Kidney glomerular epithelial cell (primary cell): ENCODE results near the gene BARHL2.
A peak's percentile ranks its signal among the peaks of the same experiment; 100 is the strongest.

ENCODE experiments used
- DNase-seq: peaks from one replicate; lab custom pipeline; 2025; lab: John Stamatoyannopoulos, UW

BARHL2 gene

DNA sequence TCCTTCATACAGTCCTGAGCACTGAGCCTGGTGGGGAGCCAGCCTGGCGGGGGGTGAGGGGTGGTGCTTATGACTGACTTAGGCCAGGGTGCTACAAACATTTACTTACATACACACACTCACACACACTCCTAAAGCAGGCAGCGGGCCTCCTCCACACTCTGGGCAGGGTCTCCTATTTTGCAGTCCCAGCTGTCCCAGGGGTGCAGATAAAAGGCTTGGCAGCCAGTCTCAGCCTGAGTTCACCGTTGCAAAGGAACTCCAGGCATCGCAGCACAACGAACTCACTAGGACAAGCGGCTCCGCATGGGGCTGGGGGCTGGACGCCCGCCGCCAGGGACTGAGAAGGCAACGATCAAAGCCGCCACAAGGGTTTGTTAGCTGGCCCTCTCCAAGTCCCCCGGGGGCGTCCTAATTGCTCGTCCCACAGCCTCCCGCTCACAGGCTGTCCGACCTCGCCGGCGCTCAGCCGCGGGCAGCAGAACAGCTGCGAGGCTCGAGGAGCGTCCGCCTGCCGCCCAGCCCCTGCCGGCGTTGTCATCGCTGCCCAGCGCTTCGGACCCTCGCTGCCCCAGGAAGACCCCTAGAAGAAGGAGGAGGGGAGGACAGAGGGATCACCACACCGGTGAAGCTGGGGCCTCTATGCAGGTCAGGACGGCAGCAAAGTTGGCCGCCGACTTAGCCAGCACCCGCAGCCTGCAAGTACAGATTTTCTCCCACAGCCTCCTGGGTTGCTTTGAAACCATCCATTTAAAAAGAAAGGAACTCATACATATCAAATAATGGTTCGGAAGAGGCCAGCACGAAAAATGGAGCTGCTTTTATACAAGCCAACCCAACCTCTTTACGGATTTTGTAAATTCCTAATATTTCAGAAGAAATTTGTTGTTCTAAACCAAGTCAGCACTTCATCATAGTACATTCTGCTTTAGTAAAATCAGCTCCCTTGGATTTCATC lies 6.2 kb downstream of the BARHL2 start:
- no peak for DNase-seq

DNA sequence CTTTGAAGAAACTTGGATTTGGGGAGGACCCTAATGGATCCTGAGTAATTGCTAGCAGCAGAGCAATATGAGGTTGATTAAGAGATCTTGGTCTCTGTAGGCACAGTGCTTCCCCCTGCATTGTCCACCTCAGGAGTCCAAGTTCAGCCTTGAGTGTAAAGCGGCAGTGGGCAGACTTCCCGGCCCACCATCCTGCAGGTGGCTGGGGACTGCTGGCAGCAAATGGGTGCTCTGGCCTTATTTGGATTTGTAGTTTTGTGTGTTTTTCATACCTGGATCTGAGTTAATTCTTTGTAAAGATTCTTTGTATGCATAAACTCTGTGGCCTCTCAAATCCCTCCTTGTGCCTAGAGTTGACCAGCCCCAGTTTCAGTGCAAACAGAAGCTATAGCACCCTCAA lies 7.6 kb downstream of the BARHL2 start:
- DNase-seq = no peak

DNA sequence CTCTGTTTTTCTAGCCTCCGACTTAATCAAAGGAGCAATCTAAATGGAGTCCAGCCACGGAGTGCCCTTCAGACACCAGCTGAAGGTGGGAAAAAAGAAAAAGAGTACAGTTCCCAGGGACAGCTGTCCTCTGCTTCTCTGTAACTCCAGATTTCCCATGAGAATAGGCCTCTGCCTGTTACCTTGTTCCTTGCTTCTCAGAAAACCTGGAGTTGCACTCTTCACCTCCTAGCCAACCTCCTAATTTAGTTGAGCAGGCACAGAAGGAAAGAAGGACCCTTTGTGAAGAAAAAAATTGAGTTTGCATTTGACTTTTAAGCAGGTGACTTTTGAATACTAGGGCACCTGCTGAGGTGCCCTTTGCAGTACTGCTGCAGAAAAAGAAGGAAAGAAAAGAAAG lies 8.3 kb downstream of the BARHL2 start:
- no peak for DNase-seq

GRCh38 chr1:90708236-90708786 lies 8.8 kb downstream of the BARHL2 start:
- no peak for DNase-seq

GRCh38 chr1:90707363-90707710 lies 9.8 kb downstream of the BARHL2 start:
- peak; percentile 44 for DNase-seq

- no peak for DNase-seq
Observed at GRCh38 chr1:90706437-90707362, 10.4 kb downstream of the BARHL2 start.

DNA sequence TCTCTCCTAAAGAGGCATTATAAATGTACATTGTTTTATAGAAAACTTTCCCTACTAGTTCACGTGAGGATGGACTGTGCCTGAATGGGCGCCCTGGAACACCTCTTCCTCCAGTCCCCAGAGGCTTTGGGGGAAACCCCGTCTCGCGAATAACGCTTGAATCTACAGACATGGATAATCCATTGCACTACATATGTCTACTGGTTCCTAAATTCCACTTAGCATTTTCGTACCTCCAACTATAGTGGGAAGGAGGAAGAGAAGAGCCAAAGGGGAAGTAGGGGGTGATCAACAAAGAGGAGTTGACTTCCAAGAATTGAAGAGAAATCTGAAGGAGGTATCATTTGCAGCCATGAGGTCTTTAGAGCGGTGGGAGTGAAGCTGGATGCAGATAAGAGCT lies 11.1 kb downstream of the BARHL2 start:
- DNase-seq = no peak

- no peak for DNase-seq
Observed at GRCh38 chr1:90704817-90705216, 12.3 kb downstream of the BARHL2 start.

DNA sequence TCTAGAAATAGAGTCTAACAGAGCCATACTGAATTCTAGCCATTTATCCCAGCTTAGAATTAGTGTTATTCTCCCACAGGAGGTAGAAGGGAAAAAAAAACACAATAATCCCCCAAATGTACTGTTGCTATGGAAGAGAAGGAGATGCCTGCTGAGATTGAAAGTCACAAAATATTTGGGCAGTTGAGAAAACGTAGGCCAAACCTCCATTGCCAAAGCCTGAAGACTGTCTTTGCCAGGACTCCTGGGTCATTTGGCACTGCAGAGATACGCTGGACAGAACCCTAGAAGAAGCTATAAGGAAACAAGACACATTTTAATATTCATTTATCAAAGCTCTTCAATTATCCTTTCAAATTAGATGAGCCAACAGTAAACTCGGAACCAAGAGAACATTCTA lies 22.3 kb downstream of the BARHL2 start:
- no peak for DNase-seq

- DNase-seq = no peak
Observed at GRCh38 chr1:90687747-90688146, 29.4 kb downstream of the BARHL2 start.

DNA sequence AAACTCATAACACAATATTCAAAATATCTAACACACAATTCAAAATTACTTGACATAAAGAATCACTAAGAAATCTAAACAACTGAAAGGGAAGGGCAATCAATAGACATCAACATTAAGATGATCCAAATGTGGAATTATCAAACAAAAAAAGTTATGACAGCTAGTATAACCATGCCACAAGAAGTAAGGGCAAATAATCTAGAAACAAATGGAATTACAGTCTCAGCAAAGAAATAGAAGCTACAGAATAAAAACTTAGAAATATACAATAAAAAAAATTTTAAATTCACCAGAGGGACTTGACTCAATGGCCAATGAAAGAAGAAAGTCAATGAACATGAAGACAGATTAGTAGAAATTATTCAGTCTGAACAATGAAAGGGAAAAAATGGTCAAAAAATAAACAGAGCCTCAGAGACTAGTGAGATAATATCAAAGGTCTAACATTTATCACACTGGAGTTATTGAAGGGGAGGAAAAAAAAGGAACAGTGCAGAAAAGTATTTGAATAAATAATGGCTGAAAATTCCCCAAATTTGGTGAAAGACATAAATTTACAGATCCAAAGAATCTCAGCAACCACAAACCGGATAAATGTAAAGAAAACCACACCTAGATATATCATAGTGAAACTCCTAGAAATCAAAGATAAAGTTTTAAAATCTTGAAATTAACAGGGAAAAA lies 41.8 kb downstream of the BARHL2 start:
- no peak for DNase-seq

DNA sequence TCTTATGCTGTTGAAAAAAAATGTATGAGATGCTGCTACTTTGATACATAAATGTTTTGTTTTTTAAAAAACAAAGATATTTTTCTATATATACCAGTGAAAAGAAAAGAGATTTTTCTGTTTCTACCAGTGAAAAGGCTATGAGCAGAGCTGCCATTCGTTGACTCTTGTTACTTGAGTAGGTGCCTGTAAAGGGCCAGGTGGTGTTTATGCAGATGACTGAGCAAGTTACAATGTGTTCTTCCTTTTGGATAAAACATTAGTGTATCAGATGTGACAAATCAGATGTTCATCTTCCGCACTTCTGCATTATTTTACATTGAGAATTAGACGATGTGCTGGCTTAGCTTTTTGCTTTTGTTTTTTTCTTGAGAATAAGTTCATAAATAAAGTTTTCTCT lies 45.4 kb downstream of the BARHL2 start:
- no peak for DNase-seq

DNA sequence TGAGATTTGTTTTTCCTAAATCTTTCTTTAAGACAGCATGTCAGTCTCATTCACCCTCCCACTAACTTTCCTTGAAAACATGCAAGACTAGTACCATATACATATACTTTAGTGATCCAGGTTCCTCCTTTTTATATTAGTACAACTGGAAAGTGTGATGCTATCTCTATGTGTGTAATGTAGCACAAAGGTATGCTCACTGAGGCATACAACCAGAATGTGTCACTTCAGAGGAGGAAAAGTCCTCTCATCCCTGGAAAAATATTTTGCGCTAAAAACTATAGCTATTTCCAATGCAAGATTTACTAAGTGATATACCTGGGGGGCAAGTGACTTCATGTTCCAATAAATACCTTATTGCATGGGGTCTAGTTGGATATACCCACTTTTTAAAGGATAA lies 45.9 kb downstream of the BARHL2 start:
- no peak for DNase-seq
